ENCODE measurements around the gene PAXIP1. TPM values are rescaled to one million over a fixed set of nuclear protein-coding genes. Genes with fewer than 3 reads are reported as not detected.

Gene PAXIP1
- total RNA-seq, 4 donors from 2014 or later: 6.5 to 9.0 (median 7.7) TPM

DNA sequence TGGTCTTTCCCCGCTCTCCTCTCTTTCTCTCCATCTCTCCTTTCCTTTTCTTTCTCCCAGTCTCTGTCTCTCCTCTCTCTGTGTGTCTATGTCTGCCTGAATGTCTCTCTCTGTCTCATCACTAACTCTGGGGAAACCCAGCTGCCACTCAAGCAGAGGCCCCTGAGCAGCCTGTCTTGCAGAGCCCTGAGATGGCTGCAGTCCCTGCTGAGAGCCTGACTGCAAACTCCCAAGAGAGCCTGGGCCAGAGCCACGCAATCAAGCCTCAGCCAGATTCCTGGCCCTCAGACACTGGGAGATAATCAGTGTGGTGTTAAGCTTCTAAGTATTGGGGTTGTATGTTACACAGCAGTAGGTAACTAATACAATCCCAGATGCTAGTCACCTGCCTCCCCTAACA, 91.5 kb downstream of the PAXIP1 start:
- H3K4me3 ChIP-seq: no peak overlapping the region
- no peak for TF ChIP-seq CTCF (IDR thresholded peaks at IDR 0.05 in 4 of 5, conservative IDR thresholded peaks at IDR 0.05 in 1 of 5)
- TF ChIP-seq POLR2A (IDR thresholded peaks at IDR 0.05): no peak
- DNase-seq: no peak
- intact Hi-C loops (cut with DNase I; ENCODE audit: low total_unique reads): loop anchor here (5.0 kb wide), 1 partner anchor 436 kb away; no protein-coding TSS in a partner anchor
- H3K36me3 ChIP-seq: no peaks in the 10 kb centered on the region
- no peak overlapping the region for H3K27ac ChIP-seq
- H3K9me3 ChIP-seq: no peaks in the 10 kb centered on the region
- in situ Hi-C loops (cut with MboI; ENCODE audit: low sequenced_read_pairs in 4 of 4): loop anchor here in 1 of 4 donors (25.0 kb wide), 1 partner anchor 276 kb away; no protein-coding TSS in a partner anchor
- ATAC-seq: no peak
- peaks cover 0 to 3% of the 10 kb centered on the region in 2 donors for H3K4me1 ChIP-seq
- peaks cover 0 to 2% (median 0%) of the 10 kb centered on the region in 3 donors for H3K27me3 ChIP-seq

DNA sequence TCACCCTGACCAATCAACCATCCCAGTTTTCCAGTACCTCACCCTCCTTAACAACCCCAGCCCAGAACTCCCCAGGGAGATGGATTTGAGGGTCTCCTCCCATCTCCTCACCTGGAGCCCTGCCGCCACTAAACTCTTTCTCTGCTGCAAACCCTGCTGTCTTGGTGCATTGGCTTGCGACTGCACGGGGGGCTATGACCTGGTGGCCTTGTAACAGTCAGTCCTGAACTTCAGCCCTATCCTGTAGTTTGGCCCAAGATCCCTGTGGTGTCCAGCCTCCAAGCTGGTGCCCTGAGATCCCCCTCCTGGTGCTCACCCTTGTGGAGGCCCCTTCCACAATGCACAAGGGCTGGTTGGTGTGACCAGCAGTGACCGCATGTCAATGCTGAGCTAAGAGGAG, 91.9 kb downstream of the PAXIP1 start:
- intact Hi-C loops (cut with DNase I; ENCODE audit: low total_unique reads): loop anchor here (5.0 kb wide), 1 partner anchor 436 kb away; no protein-coding TSS in a partner anchor
- DNase-seq: no peak

DNA sequence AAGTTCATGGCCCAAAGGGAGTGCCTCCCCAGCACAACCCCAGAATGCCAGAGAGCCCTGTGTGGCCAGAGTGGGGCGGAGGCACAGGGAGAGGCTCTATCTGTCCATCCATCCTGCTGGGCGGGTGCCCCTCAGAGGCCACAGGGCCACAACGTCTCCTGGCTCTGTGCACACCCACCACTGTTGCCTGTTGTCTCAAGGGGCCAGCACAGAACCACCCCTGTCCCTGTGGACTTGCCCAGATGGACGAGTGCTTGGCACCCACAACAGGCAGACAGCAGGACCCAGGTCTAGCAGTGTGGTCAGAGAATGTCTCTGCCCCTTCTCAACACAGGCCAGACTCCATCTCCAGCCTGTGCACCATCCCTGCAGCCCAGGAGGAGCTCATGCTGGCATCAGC, 92.8 kb downstream of the PAXIP1 start:
- Histone ChIP-seq H3K27me3 (peaks cover 0 to 2% (median 0%) of the 10 kb centered on the region in 3 donors), H3K36me3 (no peaks in the 10 kb centered on the region), H3K27ac (no peak overlapping the region), H3K9me3 (no peaks in the 10 kb centered on the region), H3K4me3 (no peak overlapping the region), H3K4me1 (peaks cover 0 to 3% of the 10 kb centered on the region in 2 donors)
- ATAC-seq (no peak), DNase-seq (no peak)
- TF ChIP-seq POLR2A (IDR thresholded peaks at IDR 0.05) (no peak), CTCF (IDR thresholded peaks at IDR 0.05 in 4 of 5, conservative IDR thresholded peaks at IDR 0.05 in 1 of 5) (no peak)
- in situ Hi-C loops (cut with MboI; ENCODE audit: low sequenced_read_pairs in 4 of 4): loop anchor here in 1 of 4 donors (25.0 kb wide), 1 partner anchor 277 kb away; no protein-coding TSS in a partner anchor
- intact Hi-C loops (cut with DNase I; ENCODE audit: low total_unique reads): loop anchor here (5.0 kb wide), 1 partner anchor 437 kb away; no protein-coding TSS in a partner anchor

More for the DNA sequence above, 91.9 kb downstream of the PAXIP1 start:
- no peak for ATAC-seq
- peaks cover 0 to 3% of the 10 kb centered on the region in 2 donors for H3K4me1 ChIP-seq
- no peak overlapping the region for H3K4me3 ChIP-seq
- no peak overlapping the region for H3K27ac ChIP-seq
- TF ChIP-seq POLR2A (IDR thresholded peaks at IDR 0.05): no peak
- no peak for TF ChIP-seq CTCF (IDR thresholded peaks at IDR 0.05 in 4 of 5, conservative IDR thresholded peaks at IDR 0.05 in 1 of 5)
- no peaks in the 10 kb centered on the region for H3K9me3 ChIP-seq
- H3K27me3 ChIP-seq: peaks cover 0 to 2% (median 0%) of the 10 kb centered on the region in 3 donors
- in situ Hi-C loops (cut with MboI; ENCODE audit: low sequenced_read_pairs in 4 of 4): loop anchor here in 1 of 4 donors (25.0 kb wide), 1 partner anchor 276 kb away; no protein-coding TSS in a partner anchor
- H3K36me3 ChIP-seq: no peaks in the 10 kb centered on the region

GRCh38 chr7:154909241-154910105, 93.5 kb downstream of the PAXIP1 start:
- peaks cover 0 to 3% of the 10 kb centered on the region in 2 donors for H3K4me1 ChIP-seq
- no peak overlapping the region for H3K4me3 ChIP-seq
- no peaks in the 10 kb centered on the region for H3K36me3 ChIP-seq
- no peaks in the 10 kb centered on the region for H3K9me3 ChIP-seq
- no peak for TF ChIP-seq CTCF (IDR thresholded peaks at IDR 0.05 in 4 of 5, conservative IDR thresholded peaks at IDR 0.05 in 1 of 5)
- TF ChIP-seq POLR2A (IDR thresholded peaks at IDR 0.05): no peak
- DNase-seq (no peak), ATAC-seq (no peak)
- in situ Hi-C loops (cut with MboI; ENCODE audit: low sequenced_read_pairs in 4 of 4): loop anchor here in 1 of 4 donors (25.0 kb wide), 1 partner anchor 278 kb away; no protein-coding TSS in a partner anchor
- intact Hi-C loops (cut with DNase I; ENCODE audit: low total_unique reads): loop anchor here (5.0 kb wide), 1 partner anchor 438 kb away; no protein-coding TSS in a partner anchor
- H3K27me3 ChIP-seq: peaks cover 0 to 2% (median 0%) of the 10 kb centered on the region in 3 donors
- H3K27ac ChIP-seq: no peak overlapping the region
